ENCODE results near the gene TRIM34. TPM values are rescaled to one million over a fixed set of nuclear protein-coding genes. Genes with fewer than 3 reads are reported as not detected.

The TRIM34 gene
- total and polyA plus RNA-seq, 7 donors = 3.5 to 10.2 (median 7.4) TPM

- Histone ChIP-seq H3K36me3 (peaks cover under 1 to 56% (median 7%) of the 10 kb centered on the region in 4 donors), H3K27me3 (no peaks in the 10 kb centered on the region), H3K27ac (no peak overlapping the region), H3K4me3 (no peak overlapping the region), H3K4me1 (no peaks in the 10 kb centered on the region), H3K9me3 (no peaks in the 10 kb centered on the region)
- intact Hi-C loops (cut with DNase I) = no loop called here
- TF ChIP-seq POLR2A (IDR thresholded peaks at IDR 0.05) (no peak), POLR2AphosphoS5 (IDR thresholded peaks at IDR 0.05) (no peak)
- DNase-seq = no peak
- 95% methylated on average over 2 of the region's 2 CpGs for WGBS, 2 donors
Observed at GRCh38 chr11:5663511-5663910, 38.7 kb downstream of the TRIM34 start.

- no peak for DNase-seq
- Histone ChIP-seq H3K27me3 (no peaks in the 10 kb centered on the region), H3K4me1 (no peaks in the 10 kb centered on the region), H3K9me3 (no peaks in the 10 kb centered on the region), H3K27ac (no peak overlapping the region), H3K4me3 (no peak overlapping the region), H3K36me3 (peaks cover 5 to 66% (median 10%) of the 10 kb centered on the region in 4 donors)
- TF ChIP-seq POLR2A (IDR thresholded peaks at IDR 0.05) (no peak), POLR2AphosphoS5 (IDR thresholded peaks at IDR 0.05) (no peak), CTCF (IDR thresholded peaks at IDR 0.05) (no peak), EP300 (IDR thresholded peaks at IDR 0.05) (no peak)
- intact Hi-C loops (cut with DNase I) = no loop called here
- 94 to 96% methylated on average over 4 of the region's 4 CpGs for WGBS, 2 donors
Observed at GRCh38 chr11:5665051-5665570, 40.3 kb downstream of the TRIM34 start.

GRCh38 chr11:5665746-5666401, 41.1 kb downstream of the TRIM34 start:
- WGBS, 2 donors = 83 to 88% methylated on average over 5 of the region's 5 CpGs
- intact Hi-C loops (cut with DNase I) = no loop called here
- DNase-seq = no peak
- TF ChIP-seq POLR2A (IDR thresholded peaks at IDR 0.05) (no peak), CTCF (IDR thresholded peaks at IDR 0.05) (no peak), EP300 (IDR thresholded peaks at IDR 0.05) (no peak), POLR2AphosphoS5 (IDR thresholded peaks at IDR 0.05) (no peak)
- H3K4me1 ChIP-seq = no peaks in the 10 kb centered on the region
- H3K9me3 ChIP-seq = no peaks in the 10 kb centered on the region
- no peak overlapping the region for H3K4me3 ChIP-seq
- H3K36me3 ChIP-seq = peaks cover 5 to 73% (median 10%) of the 10 kb centered on the region in 4 donors
- H3K27ac ChIP-seq = no peak overlapping the region
- H3K27me3 ChIP-seq = no peaks in the 10 kb centered on the region

- Histone ChIP-seq H3K27ac (no peak overlapping the region), H3K4me1 (no peaks in the 10 kb centered on the region), H3K9me3 (no peaks in the 10 kb centered on the region), H3K27me3 (no peaks in the 10 kb centered on the region), H3K4me3 (no peak overlapping the region), H3K36me3 (peaks cover 5 to 74% (median 10%) of the 10 kb centered on the region in 4 donors)
- WGBS, 2 donors = 92 to 93% methylated on average over 6 of the region's 6 CpGs
- TF ChIP-seq EP300 (IDR thresholded peaks at IDR 0.05) (no peak), POLR2A (IDR thresholded peaks at IDR 0.05) (no peak), CTCF (IDR thresholded peaks at IDR 0.05) (no peak), POLR2AphosphoS5 (IDR thresholded peaks at IDR 0.05) (no peak)
- DNase-seq = no peak
- intact Hi-C loops (cut with DNase I) = no loop called here
Observed at GRCh38 chr11:5666402-5666793, 41.6 kb downstream of the TRIM34 start.

- TF ChIP-seq EP300 (IDR thresholded peaks at IDR 0.05) (no peak), POLR2A (IDR thresholded peaks at IDR 0.05) (no peak), POLR2AphosphoS5 (IDR thresholded peaks at IDR 0.05) (no peak), CTCF (IDR thresholded peaks at IDR 0.05) (no peak)
- DNase-seq = no peak
- intact Hi-C loops (cut with DNase I) = no loop called here
- no peaks in the 10 kb centered on the region for H3K4me1 ChIP-seq
- no peak overlapping the region for H3K27ac ChIP-seq
- no peak overlapping the region for H3K4me3 ChIP-seq
- H3K9me3 ChIP-seq = no peaks in the 10 kb centered on the region
- H3K27me3 ChIP-seq = no peaks in the 10 kb centered on the region
- peaks cover 0 to 45% (median 6%) of the 10 kb centered on the region in 4 donors for H3K36me3 ChIP-seq
Observed at GRCh38 chr11:5671831-5672230, 47.0 kb downstream of the TRIM34 start.

Data from sigmoid colon (tissue), 7 donors.